Stomach (tissue), 9 donors: ENCODE data around the gene CADM2. TPM values are rescaled to one million over a fixed set of nuclear protein-coding genes. Genes with fewer than 3 reads are reported as not detected.
A peak's percentile ranks its signal among the peaks of the same experiment; 100 is the strongest.

Source experiments
- DNase-seq, 2 donors: peaks; one replicate each; pipeline versions ENCODE4 v3.0.0 to v3.0.0-alpha.2; 2013 to 2019
- H3K27ac ChIP-seq, 5 donors: fragments of 200-600 bp in 4 of 5; sonication (generic) in 4 of 5; one replicate each; pipeline ENCODE4 v1.5.1; 2013 to 2019; ENCODE audit warnings: mild to moderate bottlenecking in 1 of 5, moderate library complexity in 1 of 5
- H3K27me3 ChIP-seq, 3 donors: fragments of 200-600 bp; sonication (generic); one replicate each; pipeline ENCODE4 v1.5.1; 2017 to 2019; ENCODE audit warnings: mixed run types in 1 of 3
- H3K36me3 ChIP-seq, 4 donors: fragments of 200-600 bp; sonication (generic); 1 replicate in 3 of 4; 2 replicates in 1 of 4; pipeline ENCODE4 v1.5.1; 2016 to 2019
- H3K4me1 ChIP-seq, 4 donors: fragments of 200-600 bp; sonication (generic); one replicate each; pipeline ENCODE4 v1.5.1; 2016 to 2019
- H3K4me3 ChIP-seq, 4 donors: fragments of 200-600 bp; sonication (generic) in 3 of 4; one replicate each; pipeline ENCODE4 v1.5.1; 2016 to 2019; ENCODE audit warnings: mild to moderate bottlenecking in 1 of 4
- H3K9me3 ChIP-seq, 4 donors: fragments of 200-600 bp; sonication (generic); one replicate each; pipeline ENCODE4 v1.5.1; 2016 to 2019
- CTCF ChIP-seq, 7 experiments: fragments of 450-650 bp in 4 of 7; fragments of 200-600 bp in 3 of 7; sonication (generic) in 3 of 7; IDR thresholded peaks; one replicate each; pipeline ENCODE4 v1.5.1; 2016 to 2019; ENCODE audit warnings: antibody characterized with exemption in 7 of 7, control low read depth in 2 of 7, mild to moderate bottlenecking in 1 of 7
- EP300 ChIP-seq: sonication (generic); formaldehyde crosslinking; IDR thresholded peaks from one replicate; pipeline ENCODE4 v1.6.1; 2017; ENCODE audit warnings: antibody characterized with exemption
- POLR2A ChIP-seq, 4 donors: fragments of 450-650 bp; IDR thresholded peaks; one replicate each; pipeline ENCODE4 v1.6.1; 2016; ENCODE audit warnings: antibody characterized with exemption in 4 of 4, control low read depth in 2 of 4, mild to moderate bottlenecking in 1 of 4, moderate library complexity in 1 of 4
- POLR2AphosphoS5 ChIP-seq, 3 donors: sonication (generic); formaldehyde crosslinking; IDR thresholded peaks; one replicate each; pipeline ENCODE4 v1.6.1; 2016; ENCODE audit warnings: antibody characterized with exemption in 3 of 3
- WGBS, 5 donors: extraction: QIAGEN DNeasy Blood & Tissue Kit in 3 of 5; methylation state at CpG; one replicate each; pipeline versions ENCODE4 v1.1.5 to v1.1.7; 2013 to 2018; 5-methylcytosine and 5-hydroxymethylcytosine counted together
- intact Hi-C: fragments of 100-400 bp; cut with DNase I; formaldehyde crosslinking; loops from one replicate; pipeline ENCODE4 v1.15.1; 2023; ENCODE audit warnings: low total_unique reads
- polyA plus RNA-seq, 3 donors: library from polyadenylated mRNA; stranded (reverse); fragments of 200-250 nt; gene quantifications; one replicate each; pipeline ENCODE4 v1.2.3, GENCODE V29; 2013
- small RNA-seq, 4 donors: library from RNA; depleted of rRNA; stranded (forward); fragments of <200 nt; gene quantifications; one replicate each; pipeline ENCODE3, GENCODE V24; 2016
- total RNA-seq, 5 donors: library from RNA; depleted of rRNA; stranded (reverse); fragments of >200 nt; gene quantifications; one replicate each; pipeline versions ENCODE4 v1.1.0 to v1.2.3, GENCODE V29; 2014 to 2016
- donor health status: healthy with polysubstance abuse.
- donor health status: Bipolar disorder and iron deficiency.
- donor health status: healthy.

The CADM2 gene
- total and polyA plus RNA-seq, 8 donors = 0.29 to 8.1 (median 2.0) TPM; not detected in 1

- WGBS, 5 donors = 40 to 65% (median 59%) methylated on average over 1 of the region's 1 CpG
- intact Hi-C loops = no loop called here
- DNase-seq = no peak
- H3K36me3 ChIP-seq = no peaks in the 10 kb centered on the region
- no peak overlapping the region for H3K4me3 ChIP-seq
- TF ChIP-seq POLR2A (IDR thresholded peaks at IDR 0.05) (no peak), CTCF (IDR thresholded peaks at IDR 0.05) (no peak), POLR2AphosphoS5 (IDR thresholded peaks at IDR 0.05) (no peak), EP300 (no peak)
- no peaks in the 10 kb centered on the region for H3K27me3 ChIP-seq
- H3K9me3 ChIP-seq = peaks cover 0 to 12% (median 4%) of the 10 kb centered on the region in 4 donors
- no peaks in the 10 kb centered on the region for H3K4me1 ChIP-seq
- H3K27ac ChIP-seq = no peak overlapping the region
Observed at GRCh38 chr3:86104154-86104553, 1145.4 kb downstream of the CADM2 start.

- TF ChIP-seq CTCF (IDR thresholded peaks at IDR 0.05) = no peak
- no peak for TF ChIP-seq POLR2AphosphoS5 (IDR thresholded peaks at IDR 0.05)
- TF ChIP-seq EP300 = no peak
- TF ChIP-seq POLR2A (IDR thresholded peaks at IDR 0.05) = no peak
- intact Hi-C loops = no loop called here
- WGBS, 5 donors = 54 to 70% (median 63%) methylated on average over 2 of the region's 2 CpGs
Observed at GRCh38 chr3:86109434-86109833, 1150.6 kb downstream of the CADM2 start.

More at GRCh38 chr3:86109434-86109833, 1150.6 kb downstream of the CADM2 start:
- Histone ChIP-seq H3K27me3 (no peaks in the 10 kb centered on the region), H3K4me1 (no peaks in the 10 kb centered on the region), H3K4me3 (no peak overlapping the region), H3K36me3 (no peaks in the 10 kb centered on the region), H3K27ac (no peak overlapping the region), H3K9me3 (peaks cover 0 to 23% (median 4%) of the 10 kb centered on the region in 4 donors)
- DNase-seq = peak in 1 of 2 donors; percentile 2

Small RNA genes within 50 kb of the gene (small RNA-seq; reads per million reads assigned to genes)
- gene MIR5688 = 0 reads per million in 4 donors
